ENCODE results near the gene DCDC2C.

DCDC2C gene

GRCh38 chr2:3667151-3667631 lies 36.2 kb upstream of the DCDC2C start:
- no peaks in the 10 kb centered on the region for H3K4me1 ChIP-seq
- H3K9me3 ChIP-seq, result no peaks in the 10 kb centered on the region
- H3K27me3 ChIP-seq, result no peaks in the 10 kb centered on the region
- H3K36me3 ChIP-seq, result no peaks in the 10 kb centered on the region
- TF ChIP-seq CTCF (IDR thresholded peaks at IDR 0.05), result no peak
- no peak overlapping the region for H3K4me3 ChIP-seq
- peak in 1 of 2 donors; percentile 35 for DNase-seq
- no peak overlapping the region for H3K27ac ChIP-seq
- intact Hi-C loops (cut with DNase I; ENCODE audit: low total_unique reads), result no loop called here

GRCh38 chr2:3669656-3670055 lies 33.7 kb upstream of the DCDC2C start:
- no peaks in the 10 kb centered on the region for H3K9me3 ChIP-seq
- intact Hi-C loops (cut with DNase I; ENCODE audit: low total_unique reads), result no loop called here
- H3K36me3 ChIP-seq, result no peaks in the 10 kb centered on the region
- H3K27me3 ChIP-seq, result no peaks in the 10 kb centered on the region
- H3K27ac ChIP-seq, result no peak overlapping the region
- peak in 1 of 2 donors; percentile 41 for DNase-seq
- H3K4me1 ChIP-seq, result no peaks in the 10 kb centered on the region
- no peak for TF ChIP-seq CTCF (IDR thresholded peaks at IDR 0.05)
- no peak overlapping the region for H3K4me3 ChIP-seq

GRCh38 chr2:3670376-3670775 lies 33.0 kb upstream of the DCDC2C start:
- TF ChIP-seq CTCF (IDR thresholded peaks at IDR 0.05), result no peak
- H3K27ac ChIP-seq, result no peak overlapping the region
- no peak for DNase-seq
- H3K4me3 ChIP-seq, result no peak overlapping the region
- H3K27me3 ChIP-seq, result no peaks in the 10 kb centered on the region
- intact Hi-C loops (cut with DNase I; ENCODE audit: low total_unique reads), result no loop called here
- H3K4me1 ChIP-seq, result no peaks in the 10 kb centered on the region
- H3K9me3 ChIP-seq, result no peaks in the 10 kb centered on the region
- H3K36me3 ChIP-seq, result no peaks in the 10 kb centered on the region

- TF ChIP-seq CTCF (IDR thresholded peaks at IDR 0.05), result no peak
- intact Hi-C loops (cut with DNase I; ENCODE audit: low total_unique reads), result no loop called here
These were observed 32.4 kb upstream of the DCDC2C start for GRCh38 chr2:3670941-3671340.

GRCh38 chr2:3672861-3673678 lies 30.3 kb upstream of the DCDC2C start:
- no peaks in the 10 kb centered on the region for H3K4me1 ChIP-seq
- no peak overlapping the region for H3K27ac ChIP-seq
- TF ChIP-seq CTCF (IDR thresholded peaks at IDR 0.05), result no peak
- no peaks in the 10 kb centered on the region for H3K36me3 ChIP-seq
- H3K9me3 ChIP-seq, result no peaks in the 10 kb centered on the region
- H3K4me3 ChIP-seq, result no peak overlapping the region
- no peak for DNase-seq
- peaks cover 0 to 6% of the 10 kb centered on the region in 2 donors for H3K27me3 ChIP-seq
- intact Hi-C loops (cut with DNase I; ENCODE audit: low total_unique reads), result no loop called here

More at GRCh38 chr2:3670941-3671340, 32.4 kb upstream of the DCDC2C start:
- Histone ChIP-seq H3K4me3 (no peak overlapping the region), H3K4me1 (no peaks in the 10 kb centered on the region), H3K27me3 (no peaks in the 10 kb centered on the region), H3K27ac (no peak overlapping the region), H3K36me3 (no peaks in the 10 kb centered on the region), H3K9me3 (no peaks in the 10 kb centered on the region)
- no peak for DNase-seq

Data from tibial artery (tissue), 4 donors.